K562 (cell line): ENCODE results near the gene ITGA6. TPM values are rescaled to one million over a fixed set of nuclear protein-coding genes. Genes with fewer than 3 reads are reported as not detected.

Source experiments
- ARID1B ChIP-seq: fragments of 450-650 bp; IDR thresholded peaks from 2 replicates; pipeline ENCODE4 v1.6.1; 2016; ENCODE audit warnings: antibody characterized with exemption, mild to moderate bottlenecking, inconsistent platforms
- C11orf30 ChIP-seq: fragments of 450-650 bp; IDR thresholded peaks from 2 replicates; pipeline ENCODE4 v1.6.1; 2016; ENCODE audit warnings: low read depth, mild to moderate bottlenecking
- CBFA2T3 ChIP-seq: fragments of 450-650 bp; IDR thresholded peaks from 2 replicates; pipeline ENCODE4 v1.6.1; 2017
- DPF2 ChIP-seq: fragments of 450-650 bp; IDR thresholded peaks from 2 replicates; pipeline ENCODE4 v1.6.1; 2016
- ELF4 ChIP-seq: fragments of 450-650 bp; formaldehyde crosslinking; IDR thresholded peaks from 2 replicates; pipeline ENCODE4 v1.4.0; 2022; ENCODE audit warnings: missing genetic modification characterization
- FOSL1 ChIP-seq: fragments of 200-800 bp; sonication (Bioruptor generic); conservative IDR thresholded peaks from 2 replicates; pipeline ENCODE4 v1.6.1; 2016; ENCODE audit warnings: missing genetic modification characterization, missing compliant biosample characterization
- FOXA1 ChIP-seq: fragments of 450-650 bp; IDR thresholded peaks from 2 replicates; pipeline ENCODE4 v1.6.1; 2016; ENCODE audit warnings: mild to moderate bottlenecking, borderline replicate concordance
- NBN ChIP-seq: fragments of 450-650 bp; IDR thresholded peaks from 2 replicates; pipeline ENCODE4 v1.6.1; 2016; ENCODE audit warnings: low read depth, mild to moderate bottlenecking
- PHB2 ChIP-seq: fragments of 450-650 bp; IDR thresholded peaks from 2 replicates; pipeline ENCODE4 v1.6.1; 2017; ENCODE audit warnings: low read depth
- RCOR1 ChIP-seq, 2 experiments: IDR thresholded peaks; 2 replicates each; pipeline ENCODE4 v1.6.1; 2012; ENCODE audit warnings: low read depth in 2 of 2, low read length in 2 of 2, borderline replicate concordance in 1 of 2, improper control_type of control experiment in 1 of 2
- RFX1 ChIP-seq: fragments of 450-650 bp; IDR thresholded peaks from 2 replicates; pipeline ENCODE4 v1.6.1; 2016; ENCODE audit warnings: mild to moderate bottlenecking, moderate library complexity
- SMARCE1 ChIP-seq: fragments of 450-650 bp; IDR thresholded peaks from 2 replicates; pipeline ENCODE4 v1.7.1; 2016; ENCODE audit warnings: mild to moderate bottlenecking
- SPI1 ChIP-seq: IDR thresholded peaks from 2 replicates; pipeline ENCODE4 v1.6.1; 2011; ENCODE audit warnings: low read depth, low read length, control low read depth, borderline replicate concordance
- SRF ChIP-seq, 2 experiments: fragments of 250-450, 450-650 bp in 1 of 2; sonication (Bioruptor Pico) in 1 of 2; sonication (generic) in 1 of 2; formaldehyde crosslinking; IDR thresholded peaks; 2 replicates each; pipeline versions ENCODE4 v1.5.0 to v1.5.1; 2020 to 2022; ENCODE audit warnings: mild to moderate bottlenecking in 1 of 2, missing genetic modification reagents in 1 of 2
- TAL1 ChIP-seq: fragments of 450-650 bp; IDR thresholded peaks from 2 replicates; pipeline ENCODE4 v1.6.1; 2016; ENCODE audit warnings: mild to moderate bottlenecking
- TCF3 ChIP-seq: sonication (generic); formaldehyde crosslinking; IDR thresholded peaks from 2 replicates; pipeline ENCODE4 v1.4.0; 2020; ENCODE audit warnings: mild to moderate bottlenecking, missing genetic modification reagents
- TEAD1 ChIP-seq, 2 experiments: fragments of 450-650 bp in 1 of 2; sonication (generic) in 1 of 2; formaldehyde crosslinking; IDR thresholded peaks; 2 replicates each; pipeline versions ENCODE4 v1.4.0 to v1.8.0; 2020 to 2022; ENCODE audit warnings: mild to moderate bottlenecking in 2 of 2, missing genetic modification reagents in 1 of 2
- TRIM24 ChIP-seq, 2 experiments: fragments of 450-650 bp; IDR thresholded peaks; 2 replicates each; pipeline ENCODE4 v1.6.1; 2016
- WHSC1 ChIP-seq: IDR thresholded peaks from one replicate; pipeline ENCODE4 v1.6.1; 2012; ENCODE audit warnings: low read length, control low read depth, inconsistent platforms
- ZEB2 ChIP-seq: fragments of 450-650 bp; IDR thresholded peaks from 2 replicates; pipeline ENCODE4 v1.6.1; 2016
- ZNF217 ChIP-seq: sonication (generic); formaldehyde crosslinking; IDR thresholded peaks from 2 replicates; pipeline ENCODE4 v1.8.0; 2022; ENCODE audit warnings: mild to moderate bottlenecking, missing genetic modification reagents
- ZNF384 ChIP-seq: IDR thresholded peaks from 2 replicates; pipeline ENCODE4 v1.6.1; 2012; ENCODE audit warnings: low read depth, low read length, improper control_type of control experiment
- polyA plus RNA-seq, 8 experiments: library from polyadenylated mRNA; depleted of rRNA in 4 of 8; stranded (reverse) in 5 of 8; unstranded in 3 of 8; fragments of >200 nt; fragmentation: Nextera tagmentation in 2 of 8; fragmentation: Illumina TruSeq in 1 of 8; extraction: Ambion mirVana in 2 of 8; extraction: Trizol in 1 of 8; gene quantifications; 2 replicates each; pipeline versions ENCODE4 v1.2.1 to v1.2.3, GENCODE V29; 2011 to 2014; ENCODE audit warnings: inconsistent platforms in 1 of 8, missing spikeins in 1 of 8
- total RNA-seq, 7 experiments: library from RNA; depleted of rRNA in 6 of 7; stranded (reverse); fragments of >200 nt in 6 of 7; fragmentation: Illumina TruSeq in 2 of 7; extraction: Trizol in 2 of 7; gene quantifications; 2 replicates each; pipeline versions ENCODE4 v1.2.1 to v1.2.3, GENCODE V29; 2011 to 2021; ENCODE audit warnings: low replicate concordance in 1 of 7
- TF ChIP-seq, protein P1 (sequence below), 3 experiments: fragments of 200-800 bp in 1 of 3; fragments of 250-450 bp in 1 of 3; fragments of 450-650 bp in 1 of 3; sonication (Bioruptor Pico) in 1 of 3; sonication (Bioruptor generic) in 1 of 3; formaldehyde crosslinking in 1 of 3; IDR thresholded peaks; 2 replicates each; pipeline versions ENCODE4 v1.6.1 to v1.8.0; 2016 to 2022; ENCODE audit warnings: mild to moderate bottlenecking in 2 of 3, missing genetic modification characterization in 2 of 3, missing compliant biosample characterization in 1 of 3, moderate library complexity in 1 of 3
- TF ChIP-seq, protein P2 (sequence below): fragments of 450-650 bp; conservative IDR thresholded peaks from 2 replicates; pipeline ENCODE4 v1.6.1; 2016; ENCODE audit warnings: missing genetic modification characterization, low read depth, mild to moderate bottlenecking, missing compliant biosample characterization, moderate library complexity
- TF ChIP-seq, protein P3 (sequence below): sonication (generic); formaldehyde crosslinking; IDR thresholded peaks from 2 replicates; pipeline ENCODE4 v1.8.1; 2022; ENCODE audit warnings: missing genetic modification reagents

The ITGA6 gene
- total and polyA plus RNA-seq, 9 of the 15 experiments (the other 6 are each of a cell fraction or from before 2014, with no cell fraction given), result 0.01 to 0.29 (median 0.05) TPM; not detected in 5

DNA sequence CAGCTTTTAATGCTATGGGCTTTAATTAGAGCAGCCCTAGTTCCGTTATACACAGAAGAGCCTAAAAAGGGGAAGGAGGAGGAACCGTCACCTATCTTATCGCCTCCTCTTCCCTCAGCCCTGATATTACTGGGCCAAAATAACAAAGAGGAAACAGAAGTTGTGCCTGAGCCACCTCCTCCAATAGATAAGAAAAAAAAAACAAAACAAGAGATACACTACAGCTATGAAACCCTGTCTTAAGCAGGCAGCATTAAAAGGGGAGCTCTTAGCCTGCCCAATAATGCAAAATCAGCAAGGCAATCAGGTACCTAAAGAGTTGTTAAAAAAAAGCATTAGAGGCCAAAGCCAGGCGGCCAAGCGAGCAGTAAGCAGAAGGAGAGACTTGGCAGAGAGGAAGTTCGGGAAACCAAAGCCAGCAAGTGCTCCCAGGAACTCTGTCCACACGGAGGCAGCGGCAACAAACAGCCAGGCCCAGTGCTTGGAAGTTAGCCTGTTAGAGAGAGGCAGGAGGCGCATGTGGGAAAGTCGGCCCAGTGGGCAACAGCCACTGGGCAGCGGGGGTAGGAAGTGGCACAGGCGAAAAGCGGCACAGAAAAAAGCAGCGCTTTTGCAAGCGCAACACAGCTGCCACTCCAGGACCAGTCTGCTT is 86.7 kb downstream of the ITGA6 start (continued):
- TF ChIP-seq DPF2 (0 out of 2 replicates have a peak, but pooled peaks have one; percentile 30), TRIM24 (IDR thresholded peaks at IDR 0.05) (peak in 1 of 2 experiments; percentile 73; a peak in 2 of 4 replicates), ZNF384 (peak; percentile 75; the same call in 1 of the 2 replicates), RFX1 (no peak), RCOR1 (IDR thresholded peaks at IDR 0.05; ENCODE audit: borderline replicate concordance in 1 of 2, low read depth in 2 of 2, low read length in 2 of 2) (peak in 1 of 2 experiments; percentile 56; a peak in 1 of 4 replicates), CBFA2T3 (peak; percentile 62), SMARCE1 (peak; percentile 72; the same call in 1 of the 2 replicates), WHSC1 (no peak), NBN (peak; percentile 27; the same call in 1 of the 2 replicates), ELF4 (0 out of 2 replicates have a peak, but pooled peaks have one; percentile 53), SPI1 (peak; percentile 56; the same call in 1 of the 2 replicates), C11orf30 (no peak), TEAD1 (CRISPR knock-in tag; IDR thresholded peaks at IDR 0.05) (no peak), ZEB2 (0 out of 2 replicates have a peak, but pooled peaks have one; percentile 31), SRF (CRISPR knock-in tag; IDR thresholded peaks at IDR 0.05) (peak; percentile 77 to 95; a peak in 3 of 4 replicates), ZNF217 (CRISPR knock-in tag) (no peak), TCF3 (peak; percentile 66), TAL1 (peak; percentile 56), ARID1B (peak; percentile 75), FOXA1 (no peak), PHB2 (no peak), FOSL1 (tag) (no peak; the same call in 1 of the 2 replicates)
- TF ChIP-seq, protein P1, sequence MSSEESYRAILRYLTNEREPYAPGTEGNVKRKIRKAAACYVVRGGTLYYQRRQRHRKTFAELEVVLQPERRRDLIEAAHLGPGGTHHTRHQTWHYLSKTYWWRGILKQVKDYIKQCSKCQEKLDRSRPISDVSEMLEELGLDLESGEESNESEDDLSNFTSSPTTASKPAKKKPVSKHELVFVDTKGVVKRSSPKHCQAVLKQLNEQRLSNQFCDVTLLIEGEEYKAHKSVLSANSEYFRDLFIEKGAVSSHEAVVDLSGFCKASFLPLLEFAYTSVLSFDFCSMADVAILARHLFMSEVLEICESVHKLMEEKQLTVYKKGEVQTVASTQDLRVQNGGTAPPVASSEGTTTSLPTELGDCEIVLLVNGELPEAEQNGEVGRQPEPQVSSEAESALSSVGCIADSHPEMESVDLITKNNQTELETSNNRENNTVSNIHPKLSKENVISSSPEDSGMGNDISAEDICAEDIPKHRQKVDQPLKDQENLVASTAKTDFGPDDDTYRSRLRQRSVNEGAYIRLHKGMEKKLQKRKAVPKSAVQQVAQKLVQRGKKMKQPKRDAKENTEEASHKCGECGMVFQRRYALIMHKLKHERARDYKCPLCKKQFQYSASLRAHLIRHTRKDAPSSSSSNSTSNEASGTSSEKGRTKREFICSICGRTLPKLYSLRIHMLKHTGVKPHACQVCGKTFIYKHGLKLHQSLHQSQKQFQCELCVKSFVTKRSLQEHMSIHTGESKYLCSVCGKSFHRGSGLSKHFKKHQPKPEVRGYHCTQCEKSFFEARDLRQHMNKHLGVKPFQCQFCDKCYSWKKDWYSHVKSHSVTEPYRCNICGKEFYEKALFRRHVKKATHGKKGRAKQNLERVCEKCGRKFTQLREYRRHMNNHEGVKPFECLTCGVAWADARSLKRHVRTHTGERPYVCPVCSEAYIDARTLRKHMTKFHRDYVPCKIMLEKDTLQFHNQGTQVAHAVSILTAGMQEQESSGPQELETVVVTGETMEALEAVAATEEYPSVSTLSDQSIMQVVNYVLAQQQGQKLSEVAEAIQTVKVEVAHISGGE (CRISPR knock-in tag; IDR thresholded peaks at IDR 0.05), result peak in 1 of 3 experiments; percentile 52; a peak in 1 of 6 replicates
- TF ChIP-seq, protein P2, sequence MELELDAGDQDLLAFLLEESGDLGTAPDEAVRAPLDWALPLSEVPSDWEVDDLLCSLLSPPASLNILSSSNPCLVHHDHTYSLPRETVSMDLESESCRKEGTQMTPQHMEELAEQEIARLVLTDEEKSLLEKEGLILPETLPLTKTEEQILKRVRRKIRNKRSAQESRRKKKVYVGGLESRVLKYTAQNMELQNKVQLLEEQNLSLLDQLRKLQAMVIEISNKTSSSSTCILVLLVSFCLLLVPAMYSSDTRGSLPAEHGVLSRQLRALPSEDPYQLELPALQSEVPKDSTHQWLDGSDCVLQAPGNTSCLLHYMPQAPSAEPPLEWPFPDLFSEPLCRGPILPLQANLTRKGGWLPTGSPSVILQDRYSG (tag), result no peak
- TF ChIP-seq, protein P3, sequence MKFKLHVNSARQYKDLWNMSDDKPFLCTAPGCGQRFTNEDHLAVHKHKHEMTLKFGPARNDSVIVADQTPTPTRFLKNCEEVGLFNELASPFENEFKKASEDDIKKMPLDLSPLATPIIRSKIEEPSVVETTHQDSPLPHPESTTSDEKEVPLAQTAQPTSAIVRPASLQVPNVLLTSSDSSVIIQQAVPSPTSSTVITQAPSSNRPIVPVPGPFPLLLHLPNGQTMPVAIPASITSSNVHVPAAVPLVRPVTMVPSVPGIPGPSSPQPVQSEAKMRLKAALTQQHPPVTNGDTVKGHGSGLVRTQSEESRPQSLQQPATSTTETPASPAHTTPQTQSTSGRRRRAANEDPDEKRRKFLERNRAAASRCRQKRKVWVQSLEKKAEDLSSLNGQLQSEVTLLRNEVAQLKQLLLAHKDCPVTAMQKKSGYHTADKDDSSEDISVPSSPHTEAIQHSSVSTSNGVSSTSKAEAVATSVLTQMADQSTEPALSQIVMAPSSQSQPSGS (CRISPR knock-in tag), result no peak
